Measurements from ENCODE around the gene PCSK2.

DNA sequence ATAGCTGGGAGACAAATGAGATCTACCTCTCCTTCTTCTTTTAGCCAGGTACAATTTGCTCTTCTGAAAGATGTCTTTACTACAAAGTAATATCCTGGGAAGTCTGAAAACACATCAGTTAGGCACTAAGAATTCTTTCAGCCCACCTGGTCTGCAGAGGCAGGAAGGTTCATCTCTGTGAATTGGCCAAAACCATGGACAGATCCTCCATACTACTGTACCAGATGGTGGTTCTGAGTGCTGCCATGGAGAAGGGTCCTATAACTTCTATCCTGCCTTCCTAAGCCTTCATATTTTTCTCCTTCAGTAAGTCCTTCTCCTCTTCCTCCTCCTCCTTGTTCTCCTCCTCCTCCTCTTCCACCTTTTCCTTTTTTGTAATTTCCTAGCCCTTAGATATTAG, 11.7 kb upstream of the PCSK2 start:
- TF ChIP-seq, protein P1, sequence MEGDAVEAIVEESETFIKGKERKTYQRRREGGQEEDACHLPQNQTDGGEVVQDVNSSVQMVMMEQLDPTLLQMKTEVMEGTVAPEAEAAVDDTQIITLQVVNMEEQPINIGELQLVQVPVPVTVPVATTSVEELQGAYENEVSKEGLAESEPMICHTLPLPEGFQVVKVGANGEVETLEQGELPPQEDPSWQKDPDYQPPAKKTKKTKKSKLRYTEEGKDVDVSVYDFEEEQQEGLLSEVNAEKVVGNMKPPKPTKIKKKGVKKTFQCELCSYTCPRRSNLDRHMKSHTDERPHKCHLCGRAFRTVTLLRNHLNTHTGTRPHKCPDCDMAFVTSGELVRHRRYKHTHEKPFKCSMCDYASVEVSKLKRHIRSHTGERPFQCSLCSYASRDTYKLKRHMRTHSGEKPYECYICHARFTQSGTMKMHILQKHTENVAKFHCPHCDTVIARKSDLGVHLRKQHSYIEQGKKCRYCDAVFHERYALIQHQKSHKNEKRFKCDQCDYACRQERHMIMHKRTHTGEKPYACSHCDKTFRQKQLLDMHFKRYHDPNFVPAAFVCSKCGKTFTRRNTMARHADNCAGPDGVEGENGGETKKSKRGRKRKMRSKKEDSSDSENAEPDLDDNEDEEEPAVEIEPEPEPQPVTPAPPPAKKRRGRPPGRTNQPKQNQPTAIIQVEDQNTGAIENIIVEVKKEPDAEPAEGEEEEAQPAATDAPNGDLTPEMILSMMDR (IDR thresholded peaks at IDR 0.05; ENCODE audit: poor library complexity), result no peak
- no peak for TF ChIP-seq EZH2 (IDR thresholded peaks at IDR 0.05; ENCODE audit: borderline replicate concordance)
